GM18951 (cell line): ENCODE measurements around the gene PEA15.

Source experiments
- POLR2A ChIP-seq: IDR thresholded peaks from 4 replicates; pipeline ENCODE4 v1.6.1; 2011; ENCODE audit warnings: mild to moderate bottlenecking; ENCODE audit not compliant: insufficient read length, insufficient read depth; ENCODE audit errors: extremely low read depth
- in situ Hi-C: fragments of 300-500 bp; cut with MboI; formaldehyde crosslinking; loops from one replicate; pipeline ENCODE4 v1.12.0; 2022; ENCODE audit warnings: low sequenced_read_pairs, mixed read lengths, inconsistent platforms; ENCODE audit not compliant: unreplicated experiment

Gene PEA15

DNA sequence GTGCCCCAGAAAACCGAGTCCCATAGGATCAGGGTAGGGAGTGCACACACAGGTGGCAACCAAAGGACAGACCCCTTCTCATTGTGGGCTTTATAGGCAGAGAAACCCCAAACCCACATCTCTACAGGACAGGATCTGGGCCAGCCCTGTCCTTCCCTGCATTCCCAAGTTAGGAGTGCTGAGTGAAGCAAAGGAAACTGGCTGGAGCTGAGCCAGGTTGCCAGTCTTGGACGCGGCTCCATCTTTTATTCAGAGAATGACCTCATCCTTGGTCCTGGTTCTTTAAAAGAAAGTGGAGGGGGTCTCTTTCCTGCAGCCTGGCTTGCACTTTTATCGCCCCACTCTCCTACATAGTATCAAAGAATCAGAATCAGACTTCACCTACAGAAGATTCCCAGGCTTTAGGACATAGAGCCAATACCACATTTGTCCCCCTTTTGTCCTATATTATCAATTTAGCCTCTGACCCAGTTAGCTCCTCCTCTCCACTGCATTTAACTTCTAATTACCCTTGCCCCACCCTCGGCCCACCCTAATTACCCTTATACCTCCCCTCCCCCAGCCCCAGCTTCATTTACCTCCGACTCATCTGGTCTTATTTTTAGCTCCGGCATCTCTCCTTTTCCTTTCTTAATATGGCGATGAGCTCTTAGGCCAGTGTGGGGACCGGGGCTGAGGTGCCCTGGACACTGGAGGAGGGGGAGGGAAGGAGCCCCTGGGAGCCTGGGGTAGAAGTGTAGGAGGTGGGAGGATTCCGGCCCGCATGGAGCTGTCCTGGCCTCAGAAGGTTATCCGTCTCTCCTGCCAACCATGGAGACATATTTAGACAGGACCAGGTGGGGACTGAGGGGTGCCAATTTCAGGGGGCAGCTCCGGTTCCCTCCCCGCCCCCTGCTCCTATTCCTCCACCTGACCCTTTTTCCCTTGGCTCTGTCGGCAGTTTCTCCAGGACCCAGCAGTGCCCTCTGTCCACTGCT, 15.2 kb upstream of the PEA15 start, which contains the start of gene CASQ1:
Gene CASQ1, plus strand, starts transcription at position 927 of the 977 bp plus-strand sequence. CDS start 177 bp downstream, outside the sequence.
- in situ Hi-C loops = no loop called here

DNA sequence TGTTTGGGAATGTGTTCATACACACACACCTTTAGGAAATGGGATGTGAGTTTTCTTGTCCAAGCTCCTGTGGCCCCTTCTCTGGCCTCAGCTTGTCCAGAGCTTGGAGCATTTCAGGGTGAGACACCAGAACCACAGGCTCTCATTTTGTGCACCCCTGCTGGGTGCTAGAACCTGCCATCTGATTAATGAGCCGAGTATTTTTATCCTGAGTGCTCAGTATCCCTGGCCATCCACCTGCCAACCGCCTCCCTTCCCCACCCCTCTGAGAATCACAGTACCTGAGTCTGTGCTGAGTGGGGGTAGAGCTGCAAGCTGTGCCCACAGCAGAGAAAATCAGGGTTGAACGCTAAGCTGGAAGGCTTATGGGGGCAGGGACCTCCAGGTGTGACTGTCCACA, 13.4 kb upstream of the PEA15 start:
- TF ChIP-seq POLR2A = no peak
- in situ Hi-C loops = no loop called here

More for the DNA sequence above, 15.2 kb upstream of the PEA15 start, which contains the start of gene CASQ1:
- no peak for TF ChIP-seq POLR2A

DNA sequence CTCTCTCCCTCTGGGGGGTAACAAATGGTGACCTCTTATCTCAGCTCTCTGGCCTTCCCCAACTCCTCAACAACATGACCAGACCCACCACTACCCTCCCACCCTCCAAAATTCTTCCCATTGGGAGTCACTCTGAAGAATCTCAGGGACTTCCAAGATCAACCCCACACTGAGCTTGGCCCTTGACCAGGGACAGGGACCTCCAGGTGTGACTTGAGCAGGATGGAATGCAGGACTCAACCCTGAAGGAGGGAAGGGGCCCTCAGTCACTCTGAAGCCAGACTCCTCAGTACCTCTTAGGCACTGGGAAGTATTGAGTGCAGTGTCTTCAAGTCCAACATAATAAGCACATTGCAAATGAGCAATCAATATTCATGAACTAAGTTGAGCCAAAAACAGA, 12.9 kb upstream of the PEA15 start:
- in situ Hi-C loops = no loop called here
- TF ChIP-seq POLR2A = no peak

DNA sequence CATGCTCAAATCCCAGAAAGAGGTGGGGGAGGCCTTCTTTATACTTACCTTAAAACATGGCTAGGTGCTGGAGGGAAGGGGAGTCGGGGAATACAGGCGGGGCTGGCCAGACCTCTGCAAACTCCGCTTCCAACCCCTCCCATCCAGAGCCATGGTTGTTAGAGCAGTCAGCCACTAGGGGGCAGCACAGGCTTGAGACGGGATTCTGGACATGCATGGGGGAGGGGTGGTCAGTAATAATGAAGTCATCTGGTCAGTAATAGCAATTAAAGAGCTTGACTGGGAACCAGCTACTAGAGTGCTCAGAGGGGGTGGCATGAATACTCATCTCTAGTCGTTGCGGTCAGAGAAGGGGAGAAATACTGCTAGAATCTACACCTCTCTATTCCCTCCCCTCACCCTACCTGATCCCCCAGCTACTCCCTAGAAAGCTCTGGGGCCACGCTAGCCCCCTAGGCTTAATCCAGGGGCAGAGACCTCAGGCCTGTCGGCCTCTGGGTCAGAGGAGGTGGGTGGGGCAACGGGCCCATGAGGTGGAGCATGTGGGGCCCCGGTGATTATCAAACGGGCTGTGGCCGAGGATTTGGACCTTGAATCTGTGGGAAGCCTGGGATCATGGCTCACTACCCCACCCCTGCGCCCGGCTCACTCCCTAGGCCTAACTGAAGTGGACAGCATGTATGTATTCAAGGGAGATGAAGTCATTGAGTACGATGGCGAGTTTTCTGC, 11.9 kb upstream of the PEA15 start:
- no peak for TF ChIP-seq POLR2A
- in situ Hi-C loops = no loop called here

DNA sequence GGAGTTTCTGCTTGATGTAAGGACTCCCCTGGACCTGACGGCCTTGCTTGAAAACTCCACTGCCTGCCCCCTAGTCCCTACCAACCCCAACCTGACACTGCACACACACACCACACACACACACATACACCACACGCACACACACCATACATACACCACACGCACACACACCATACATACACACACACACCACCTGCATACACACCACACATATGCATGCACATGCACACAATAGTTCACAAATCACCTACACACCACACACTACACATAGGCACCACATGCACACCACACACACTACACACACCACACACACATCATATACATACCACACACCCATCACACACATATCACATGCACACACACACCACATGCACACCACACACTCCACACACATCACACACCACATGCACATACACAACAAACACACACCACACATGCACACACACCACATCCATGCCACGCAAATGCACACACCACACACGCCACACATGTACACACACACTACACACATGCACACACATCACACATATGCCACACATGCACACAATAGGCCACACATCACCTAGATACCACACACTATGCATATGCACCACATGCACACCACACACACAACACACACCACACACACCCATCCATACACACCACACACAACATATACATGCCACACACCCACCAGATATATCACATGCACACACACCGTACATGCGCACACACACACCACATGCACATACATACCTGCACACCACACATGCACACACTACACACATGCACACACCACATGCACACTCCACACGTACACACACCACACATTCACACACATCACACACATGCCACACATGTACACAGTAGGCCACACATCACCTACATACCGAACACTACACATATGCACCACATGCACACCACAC, 11.1 kb upstream of the PEA15 start:
- in situ Hi-C loops = no loop called here
- TF ChIP-seq POLR2A = no peak

DNA sequence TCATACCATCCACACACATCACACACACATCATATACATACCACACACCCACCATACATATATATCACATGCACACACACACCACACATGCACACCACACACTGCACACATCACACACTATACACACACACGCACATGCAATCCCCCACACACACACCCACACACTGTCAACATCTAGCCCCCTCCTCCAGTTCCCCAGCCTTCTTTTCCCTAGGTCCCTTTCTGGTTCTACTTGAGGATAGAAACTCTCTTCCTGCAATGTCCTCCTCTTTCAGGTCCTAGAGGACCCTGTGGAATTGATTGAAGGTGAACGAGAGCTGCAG, 10.5 kb upstream of the PEA15 start:
- in situ Hi-C loops = no loop called here
- no peak for TF ChIP-seq POLR2A

DNA sequence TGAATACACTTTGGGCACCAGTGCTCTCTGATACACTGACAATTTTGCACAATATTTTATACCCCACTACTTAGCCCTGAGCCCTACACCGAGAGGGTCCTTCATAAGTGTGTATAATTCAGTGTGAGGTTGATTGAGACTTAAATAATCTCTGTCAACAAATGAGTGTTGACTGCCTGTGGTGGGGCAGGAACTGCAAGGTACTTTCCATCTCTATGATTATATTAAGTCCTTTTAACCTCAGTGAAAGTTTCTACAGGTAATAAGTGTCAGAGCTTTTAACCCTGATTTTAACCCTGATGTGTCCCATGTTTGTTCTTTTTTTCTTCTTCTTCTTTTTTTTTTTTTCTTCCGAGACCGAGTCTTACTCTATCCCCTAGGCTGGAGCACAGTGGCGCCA, 9.0 kb upstream of the PEA15 start:
- in situ Hi-C loops = no loop called here
- TF ChIP-seq POLR2A = no peak

DNA sequence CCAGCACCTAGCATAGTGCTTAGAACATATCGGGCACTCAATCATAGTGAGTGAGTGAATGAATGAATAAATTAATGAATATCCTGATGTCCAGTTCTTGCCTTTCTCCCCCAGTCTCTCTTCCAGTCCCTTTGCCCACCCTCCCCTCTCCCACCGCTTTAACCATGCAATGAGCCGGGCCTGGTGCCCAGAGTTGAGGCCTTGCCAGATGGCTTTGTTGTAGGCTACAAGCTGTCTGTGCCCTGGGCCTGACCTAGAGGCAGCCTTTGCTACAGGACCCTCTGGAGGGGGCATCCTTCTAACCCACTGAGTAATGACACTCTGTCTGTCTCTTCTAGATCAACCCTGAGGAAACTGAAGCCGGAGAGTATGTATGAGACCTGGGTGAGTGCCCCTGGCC, 8.0 kb upstream of the PEA15 start:
- in situ Hi-C loops = no loop called here
- TF ChIP-seq POLR2A = no peak

DNA sequence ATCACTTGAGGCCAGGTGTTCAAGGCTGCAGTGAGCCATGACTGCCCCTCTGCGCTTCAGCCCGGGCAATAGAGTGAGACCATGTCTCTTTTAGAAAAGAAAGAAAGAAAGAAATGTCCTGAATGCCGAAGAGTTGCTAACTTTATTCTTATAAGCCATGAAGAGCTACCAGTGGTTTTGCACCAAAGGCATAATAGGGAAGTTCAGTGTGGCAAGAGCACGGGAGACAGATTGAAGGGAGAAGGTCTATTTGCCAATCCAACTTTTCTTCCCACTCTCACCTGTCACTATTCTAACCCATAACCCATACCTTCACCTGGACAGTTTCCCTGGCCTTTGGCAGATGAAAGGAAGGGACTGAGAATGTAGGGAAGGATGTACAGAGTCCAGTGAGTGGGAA, 4.4 kb upstream of the PEA15 start:
- in situ Hi-C loops = no loop called here
- no peak for TF ChIP-seq POLR2A

DNA sequence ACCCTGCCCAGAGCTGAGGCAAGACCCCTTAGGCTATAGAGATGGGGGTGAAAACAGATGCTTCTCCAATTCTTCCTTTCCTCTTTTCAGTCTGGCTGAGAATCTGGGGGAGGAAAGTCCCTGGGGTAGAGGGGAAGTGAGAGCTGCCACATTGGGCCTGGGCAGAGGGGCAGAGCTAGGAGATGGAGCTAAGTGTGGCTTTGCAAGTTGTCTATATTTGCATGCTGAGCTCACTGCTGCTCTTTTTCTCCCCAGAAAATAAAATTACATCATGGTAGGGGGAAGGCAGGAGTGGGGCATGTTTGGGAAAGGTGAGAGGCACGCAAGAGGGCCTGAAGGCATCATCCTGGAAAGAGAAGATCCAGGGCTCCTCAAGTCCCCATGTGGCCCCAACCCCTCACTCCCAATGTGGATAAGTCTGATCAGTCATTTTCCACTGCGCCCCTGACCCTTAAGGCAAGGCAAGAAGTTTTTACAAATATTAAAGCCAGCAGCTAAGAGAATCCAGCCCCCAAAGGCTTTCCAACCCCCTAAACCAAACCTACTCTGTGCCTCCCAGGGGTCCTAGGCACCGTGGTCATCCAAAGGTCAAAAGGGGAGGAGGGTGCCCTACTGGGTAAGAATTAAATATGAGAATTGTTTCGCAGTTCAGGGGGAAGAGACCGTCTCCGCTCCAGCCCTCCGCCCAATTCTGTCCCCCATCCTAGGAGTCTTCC, 500 bp upstream of the PEA15 start:
- in situ Hi-C loops = no loop called here
- TF ChIP-seq POLR2A = peak; percentile 43

DNA sequence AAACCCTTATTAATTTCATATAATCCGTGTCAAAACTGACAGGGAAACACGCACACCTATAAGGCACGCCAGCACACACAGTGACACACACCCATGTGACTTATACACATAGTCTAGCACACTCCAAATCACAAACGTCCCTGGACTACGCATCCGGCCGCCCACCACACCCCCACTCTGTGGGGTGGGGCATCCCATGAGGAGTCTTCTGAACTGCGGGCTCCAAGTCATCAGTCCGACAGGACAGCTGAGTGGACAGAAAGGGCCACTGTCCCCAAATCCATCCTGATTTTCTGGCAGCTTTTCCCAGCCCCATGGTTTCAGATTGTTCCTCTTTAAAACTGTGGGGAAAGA, 829 bp downstream of the PEA15 start:
- in situ Hi-C loops = no loop called here
- TF ChIP-seq POLR2A = no peak

DNA sequence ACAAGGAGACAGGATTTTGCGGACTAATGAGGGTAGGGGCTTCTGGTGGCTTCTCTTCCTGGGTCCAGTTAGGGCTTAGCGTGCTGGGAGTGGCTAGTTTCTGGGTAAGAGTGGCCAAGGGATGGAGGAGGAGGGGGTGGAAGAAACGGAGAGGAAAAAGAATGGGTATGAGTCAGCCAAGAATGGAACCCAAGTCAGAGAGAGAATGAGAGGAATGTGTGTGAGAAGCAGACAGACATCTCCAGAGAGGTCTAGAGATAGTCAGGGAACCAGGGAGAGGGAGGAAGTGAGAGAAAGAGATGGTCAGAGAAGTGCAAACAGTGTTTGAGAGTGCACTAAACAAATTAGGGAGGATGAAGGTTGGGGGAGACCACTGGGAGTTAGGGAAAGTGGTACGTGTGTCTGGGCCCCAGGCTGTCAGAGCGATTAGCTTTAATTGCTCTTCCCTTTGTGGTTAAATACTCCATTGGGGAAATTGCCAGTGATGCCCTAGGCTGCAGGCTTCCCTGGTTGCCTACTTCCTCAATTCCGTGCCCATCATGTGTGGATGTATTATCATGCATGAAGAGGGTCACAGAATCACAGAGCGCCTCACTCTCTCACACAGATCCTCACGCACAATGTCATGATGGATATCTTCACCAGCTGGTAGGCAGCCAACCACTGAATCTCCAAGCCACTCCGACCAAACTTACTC, 1.4 kb downstream of the PEA15 start:
- in situ Hi-C loops = no loop called here
- no peak for TF ChIP-seq POLR2A
